ENCODE results near the gene TMEM174.
"Not testable (repeated sequence)": the region's sequence is repeated elsewhere in the genome, so short reads cannot be mapped to it uniquely, and the experiment has no call there.

TMEM174 gene

GRCh38 chr5:73204733-73205132 is 31.7 kb downstream of the TMEM174 start:
- no peak for DNase-seq
- Histone ChIP-seq H3K36me3 (ENCODE audit: control insufficient read depth, insufficient read depth, low read length) (no peaks in the 10 kb centered on the region), H3K27ac (ENCODE audit: insufficient read depth, low read length, poor library complexity, severe bottlenecking) (no peak overlapping the region), H3K9me3 (ENCODE audit: control insufficient read depth, low read length) (no peaks in the 10 kb centered on the region), H3K4me3 (ENCODE audit: insufficient read depth, low read depth, low read length, poor library complexity, severe bottlenecking) (no peak overlapping the region), H3K4me1 (ENCODE audit: control insufficient read depth, insufficient read depth, low read length, poor library complexity, severe bottlenecking) (no peaks in the 10 kb centered on the region), H3K27me3 (replicated peaks; ENCODE audit: control insufficient read depth, insufficient read depth, low read length, poor library complexity, severe bottlenecking) (peaks cover 7% of the 10 kb centered on the region)

- H3K9me3 ChIP-seq (ENCODE audit: control insufficient read depth, low read length) = no peaks in the 10 kb centered on the region
- DNase-seq = no peak
Observed at GRCh38 chr5:73205305-73205704, 32.3 kb downstream of the TMEM174 start.

GRCh38 chr5:73207239-73207638 is 34.2 kb downstream of the TMEM174 start:
- H3K9me3 ChIP-seq (ENCODE audit: control insufficient read depth, low read length); H3K36me3 ChIP-seq (ENCODE audit: control insufficient read depth, insufficient read depth, low read length); DNase-seq; H3K4me3 ChIP-seq (ENCODE audit: insufficient read depth, low read depth, low read length, poor library complexity, severe bottlenecking); H3K27ac ChIP-seq (ENCODE audit: insufficient read depth, low read length, poor library complexity, severe bottlenecking); H3K4me1 ChIP-seq (ENCODE audit: control insufficient read depth, insufficient read depth, low read length, poor library complexity, severe bottlenecking); H3K27me3 ChIP-seq (replicated peaks; ENCODE audit: control insufficient read depth, insufficient read depth, low read length, poor library complexity, severe bottlenecking): not testable (repeated sequence)

More at GRCh38 chr5:73205305-73205704, 32.3 kb downstream of the TMEM174 start:
- Histone ChIP-seq H3K4me3 (ENCODE audit: insufficient read depth, low read depth, low read length, poor library complexity, severe bottlenecking) (no peak overlapping the region), H3K27me3 (replicated peaks; ENCODE audit: control insufficient read depth, insufficient read depth, low read length, poor library complexity, severe bottlenecking) (peaks cover 7% of the 10 kb centered on the region), H3K27ac (ENCODE audit: insufficient read depth, low read length, poor library complexity, severe bottlenecking) (no peak overlapping the region), H3K36me3 (ENCODE audit: control insufficient read depth, insufficient read depth, low read length) (no peaks in the 10 kb centered on the region), H3K4me1 (ENCODE audit: control insufficient read depth, insufficient read depth, low read length, poor library complexity, severe bottlenecking) (no peaks in the 10 kb centered on the region)

GRCh38 chr5:73209075-73209474 is 36.1 kb downstream of the TMEM174 start:
- DNase-seq; H3K27ac ChIP-seq (ENCODE audit: insufficient read depth, low read length, poor library complexity, severe bottlenecking); H3K36me3 ChIP-seq (ENCODE audit: control insufficient read depth, insufficient read depth, low read length); H3K9me3 ChIP-seq (ENCODE audit: control insufficient read depth, low read length); H3K4me1 ChIP-seq (ENCODE audit: control insufficient read depth, insufficient read depth, low read length, poor library complexity, severe bottlenecking); H3K4me3 ChIP-seq (ENCODE audit: insufficient read depth, low read depth, low read length, poor library complexity, severe bottlenecking): not testable (repeated sequence)
- peaks cover 17% of the 10 kb centered on the region for H3K27me3 ChIP-seq (replicated peaks; ENCODE audit: control insufficient read depth, insufficient read depth, low read length, poor library complexity, severe bottlenecking)

GRCh38 chr5:73212693-73213092 is 39.7 kb downstream of the TMEM174 start:
- not testable (repeated sequence) for H3K27me3 ChIP-seq (replicated peaks; ENCODE audit: control insufficient read depth, insufficient read depth, low read length, poor library complexity, severe bottlenecking); H3K4me3 ChIP-seq (ENCODE audit: insufficient read depth, low read depth, low read length, poor library complexity, severe bottlenecking); H3K36me3 ChIP-seq (ENCODE audit: control insufficient read depth, insufficient read depth, low read length); DNase-seq; H3K9me3 ChIP-seq (ENCODE audit: control insufficient read depth, low read length); H3K27ac ChIP-seq (ENCODE audit: insufficient read depth, low read length, poor library complexity, severe bottlenecking)
- H3K4me1 ChIP-seq (ENCODE audit: control insufficient read depth, insufficient read depth, low read length, poor library complexity, severe bottlenecking) = peaks cover 11% of the 10 kb centered on the region

GRCh38 chr5:73213566-73213998 is 40.6 kb downstream of the TMEM174 start:
- DNase-seq = no peak
- peaks cover 12% of the 10 kb centered on the region for H3K27me3 ChIP-seq (replicated peaks; ENCODE audit: control insufficient read depth, insufficient read depth, low read length, poor library complexity, severe bottlenecking)
- H3K27ac ChIP-seq (ENCODE audit: insufficient read depth, low read length, poor library complexity, severe bottlenecking) = no peak overlapping the region
- H3K9me3 ChIP-seq (ENCODE audit: control insufficient read depth, low read length) = no peaks in the 10 kb centered on the region
- no peaks in the 10 kb centered on the region for H3K36me3 ChIP-seq (ENCODE audit: control insufficient read depth, insufficient read depth, low read length)
- peaks cover 11% of the 10 kb centered on the region for H3K4me1 ChIP-seq (ENCODE audit: control insufficient read depth, insufficient read depth, low read length, poor library complexity, severe bottlenecking)
- no peak overlapping the region for H3K4me3 ChIP-seq (ENCODE audit: insufficient read depth, low read depth, low read length, poor library complexity, severe bottlenecking)

GRCh38 chr5:73214306-73214705 is 41.3 kb downstream of the TMEM174 start:
- Histone ChIP-seq H3K27me3 (replicated peaks; ENCODE audit: control insufficient read depth, insufficient read depth, low read length, poor library complexity, severe bottlenecking) (peaks cover 12% of the 10 kb centered on the region), H3K4me1 (ENCODE audit: control insufficient read depth, insufficient read depth, low read length, poor library complexity, severe bottlenecking) (peaks cover 11% of the 10 kb centered on the region), H3K9me3 (ENCODE audit: control insufficient read depth, low read length) (no peaks in the 10 kb centered on the region), H3K27ac (ENCODE audit: insufficient read depth, low read length, poor library complexity, severe bottlenecking) (no peak overlapping the region), H3K4me3 (ENCODE audit: insufficient read depth, low read depth, low read length, poor library complexity, severe bottlenecking) (no peak overlapping the region), H3K36me3 (ENCODE audit: control insufficient read depth, insufficient read depth, low read length) (no peaks in the 10 kb centered on the region)
- DNase-seq = no peak

- no peaks in the 10 kb centered on the region for H3K9me3 ChIP-seq (ENCODE audit: control insufficient read depth, low read length)
- H3K27ac ChIP-seq (ENCODE audit: insufficient read depth, low read length, poor library complexity, severe bottlenecking) = no peak overlapping the region
- H3K27me3 ChIP-seq (replicated peaks; ENCODE audit: control insufficient read depth, insufficient read depth, low read length, poor library complexity, severe bottlenecking) = peaks cover 12% of the 10 kb centered on the region
- no peak overlapping the region for H3K4me3 ChIP-seq (ENCODE audit: insufficient read depth, low read depth, low read length, poor library complexity, severe bottlenecking)
- no peak for DNase-seq
- H3K36me3 ChIP-seq (ENCODE audit: control insufficient read depth, insufficient read depth, low read length) = no peaks in the 10 kb centered on the region
- H3K4me1 ChIP-seq (ENCODE audit: control insufficient read depth, insufficient read depth, low read length, poor library complexity, severe bottlenecking) = peaks cover 11% of the 10 kb centered on the region
Observed at GRCh38 chr5:73214996-73215395, 42.0 kb downstream of the TMEM174 start.

GRCh38 chr5:73215531-73215890 is 42.5 kb downstream of the TMEM174 start:
- no peak overlapping the region for H3K4me3 ChIP-seq (ENCODE audit: insufficient read depth, low read depth, low read length, poor library complexity, severe bottlenecking)
- H3K36me3 ChIP-seq (ENCODE audit: control insufficient read depth, insufficient read depth, low read length) = no peaks in the 10 kb centered on the region
- H3K27me3 ChIP-seq (replicated peaks; ENCODE audit: control insufficient read depth, insufficient read depth, low read length, poor library complexity, severe bottlenecking) = peaks cover 12% of the 10 kb centered on the region
- peaks cover 11% of the 10 kb centered on the region for H3K4me1 ChIP-seq (ENCODE audit: control insufficient read depth, insufficient read depth, low read length, poor library complexity, severe bottlenecking)
- no peak for DNase-seq
- no peak overlapping the region for H3K27ac ChIP-seq (ENCODE audit: insufficient read depth, low read length, poor library complexity, severe bottlenecking)
- H3K9me3 ChIP-seq (ENCODE audit: control insufficient read depth, low read length) = no peaks in the 10 kb centered on the region

GRCh38 chr5:73215891-73216610 is 43.1 kb downstream of the TMEM174 start:
- DNase-seq = peak; percentile 26 to 39 (median 28)
- Histone ChIP-seq H3K4me1 (ENCODE audit: control insufficient read depth, insufficient read depth, low read length, poor library complexity, severe bottlenecking) (peaks cover 11% of the 10 kb centered on the region), H3K36me3 (ENCODE audit: control insufficient read depth, insufficient read depth, low read length) (no peaks in the 10 kb centered on the region), H3K9me3 (ENCODE audit: control insufficient read depth, low read length) (no peaks in the 10 kb centered on the region), H3K27me3 (replicated peaks; ENCODE audit: control insufficient read depth, insufficient read depth, low read length, poor library complexity, severe bottlenecking) (peaks cover 12% of the 10 kb centered on the region), H3K27ac (ENCODE audit: insufficient read depth, low read length, poor library complexity, severe bottlenecking) (no peak overlapping the region), H3K4me3 (ENCODE audit: insufficient read depth, low read depth, low read length, poor library complexity, severe bottlenecking) (peak overlapping the region; percentile 30)
